Astrocyte (in vitro differentiated cells and primary cell): ENCODE measurements around the gene WDR1. TPM values are rescaled to one million over a fixed set of nuclear protein-coding genes. Genes with fewer than 3 reads are reported as not detected.

ENCODE experiments used
- DNase-seq: peaks from one replicate; pipeline ENCODE4 v3.0.0-alpha.2; 2010; ENCODE audit warnings: low read depth
- FAIRE-seq: peaks from 2 replicates; lab custom pipeline; 2011; peaks lifted over from hg19 to GRCh38; lab: Jason Lieb, UNC
- H2AFZ ChIP-seq: 2 replicates; pipeline ENCODE4 v1.6.0; 2012; ENCODE audit warnings: low read depth, low read length, inconsistent platforms
- H3K27ac ChIP-seq: 2 replicates; pipeline ENCODE4 v1.5.1; 2011; ENCODE audit warnings: low read depth, low read length, inconsistent platforms
- H3K27me3 ChIP-seq: 2 replicates; pipeline ENCODE4 v1.6.0; 2011; ENCODE audit warnings: low read length, inconsistent platforms; ENCODE audit not compliant: insufficient read depth
- H3K36me3 ChIP-seq: 2 replicates; pipeline ENCODE4 v1.5.1; 2011; ENCODE audit warnings: low read length, inconsistent platforms; ENCODE audit not compliant: insufficient read depth
- H3K4me1 ChIP-seq: 2 replicates; pipeline ENCODE4 v1.5.1; 2011; ENCODE audit warnings: low read length, inconsistent platforms; ENCODE audit not compliant: insufficient read depth
- H3K4me2 ChIP-seq: 2 replicates; pipeline ENCODE4 v1.6.0; 2012; ENCODE audit warnings: low read length, inconsistent platforms
- H3K4me3 ChIP-seq: 2 replicates; pipeline ENCODE4 v1.5.1; 2011; ENCODE audit warnings: low read depth, mild to moderate bottlenecking, low read length, inconsistent platforms; ENCODE audit not compliant: insufficient read depth
- H3K79me2 ChIP-seq: 2 replicates; pipeline ENCODE4 v1.6.0; 2012; ENCODE audit warnings: mild to moderate bottlenecking, low read length, inconsistent platforms; ENCODE audit not compliant: insufficient read depth
- H3K9ac ChIP-seq: 2 replicates; pipeline ENCODE4 v1.6.0; 2012; ENCODE audit warnings: mild to moderate bottlenecking, low read length, inconsistent platforms
- H3K9me3 ChIP-seq: 2 replicates; pipeline ENCODE4 v1.5.1; 2012; ENCODE audit warnings: low read depth, mild to moderate bottlenecking, low read length, inconsistent platforms; ENCODE audit not compliant: insufficient read depth
- H4K20me1 ChIP-seq: 2 replicates; pipeline ENCODE4 v1.6.0; 2012; ENCODE audit warnings: low read length, inconsistent platforms; ENCODE audit not compliant: insufficient read depth
- H3K27ac Mint-ChIP-seq: one replicate; pipeline ENCODE4 v1.8.0; 2021; ENCODE audit warnings: mild to moderate bottlenecking, mixed read lengths; ENCODE audit not compliant: unreplicated experiment
- H3K27me3 Mint-ChIP-seq: one replicate; pipeline ENCODE4 v1.8.0; 2021; ENCODE audit warnings: low read depth, mixed read lengths; ENCODE audit not compliant: unreplicated experiment
- H3K36me3 Mint-ChIP-seq: one replicate; pipeline ENCODE4 v1.8.0; 2021; ENCODE audit warnings: low read depth, mixed read lengths; ENCODE audit not compliant: unreplicated experiment
- H3K4me1 Mint-ChIP-seq: one replicate; pipeline ENCODE4 v1.8.0; 2021; ENCODE audit warnings: low read depth, mixed read lengths; ENCODE audit not compliant: unreplicated experiment
- H3K4me3 Mint-ChIP-seq: one replicate; pipeline ENCODE4 v1.8.0; 2021; ENCODE audit warnings: mild to moderate bottlenecking, moderate library complexity, mixed read lengths; ENCODE audit not compliant: unreplicated experiment
- H3K9me3 Mint-ChIP-seq: one replicate; pipeline ENCODE4 v1.8.0; 2021; ENCODE audit warnings: mild to moderate bottlenecking, mixed read lengths; ENCODE audit not compliant: unreplicated experiment
- EZH2 ChIP-seq: IDR thresholded peaks from 2 replicates; pipeline ENCODE4 v1.6.1; 2012; ENCODE audit warnings: mild to moderate bottlenecking, low read length, inconsistent platforms; ENCODE audit not compliant: insufficient read depth
- total RNA-seq: library from RNA; stranded (reverse); gene quantifications from 2 replicates; pipeline ENCODE4 v1.2.1, GENCODE V29; 2021
- TF ChIP-seq, protein P1 (sequence below): IDR thresholded peaks from 2 replicates; pipeline ENCODE4 v1.5.1; 2011; ENCODE audit warnings: low read depth, mild to moderate bottlenecking, inconsistent platforms, low read length, moderate library complexity; ENCODE audit not compliant: insufficient read depth

WDR1 gene
- total RNA-seq, 1 donor from 2014 or later, result 620 TPM

DNA sequence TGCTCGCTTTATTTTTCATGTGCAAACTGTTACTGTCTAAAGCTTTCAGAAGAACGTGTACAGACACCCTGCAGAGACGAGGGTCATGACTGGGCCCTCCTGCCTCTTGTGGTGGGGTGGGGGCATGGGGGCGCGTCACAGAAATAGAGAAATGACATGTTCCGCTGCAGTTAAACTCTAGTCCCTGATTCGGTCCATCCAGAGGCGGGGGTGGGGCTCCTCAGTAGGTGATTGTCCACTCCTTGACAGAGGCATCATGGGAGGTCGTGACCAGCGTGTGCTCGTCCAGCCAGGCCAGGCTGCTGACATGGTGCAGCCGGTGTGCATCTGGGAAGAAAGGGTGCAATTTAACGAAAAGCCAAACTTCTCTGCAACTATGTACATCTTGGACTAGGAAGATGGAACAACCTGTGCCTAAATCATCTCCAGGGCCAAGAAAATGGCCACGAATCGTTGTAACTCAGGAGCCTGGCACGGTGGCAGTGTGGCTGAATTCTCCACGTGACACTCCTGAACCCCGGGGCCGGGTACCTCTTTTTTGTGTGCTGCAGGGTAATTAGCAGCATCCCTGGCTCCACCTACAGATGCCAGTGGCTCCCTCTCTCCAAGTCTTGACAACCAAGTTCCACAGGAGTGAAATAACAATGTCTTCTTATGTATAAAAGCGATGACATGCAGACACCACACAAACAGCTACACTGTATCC, 41.3 kb downstream of the WDR1 start:
- H3K4me1 ChIP-seq, result peaks cover 18% of the 10 kb centered on the region
- no peak for DNase-seq
- H3K79me2 ChIP-seq, result peaks cover 48% of the 10 kb centered on the region
- H3K36me3 Mint-ChIP-seq, result peaks cover 20% of the 10 kb centered on the region
- no peak for FAIRE-seq
- no peak overlapping the region for H3K4me3 Mint-ChIP-seq
- H3K9ac ChIP-seq, result no peak overlapping the region
- peak overlapping the region; percentile 81 for H3K27ac Mint-ChIP-seq
- H3K4me2 ChIP-seq, result no peak overlapping the region
- peaks cover 88% of the 10 kb centered on the region for H4K20me1 ChIP-seq
- H3K4me1 Mint-ChIP-seq, result peaks cover 25% of the 10 kb centered on the region
- no peak for TF ChIP-seq EZH2
- TF ChIP-seq, protein P1, sequence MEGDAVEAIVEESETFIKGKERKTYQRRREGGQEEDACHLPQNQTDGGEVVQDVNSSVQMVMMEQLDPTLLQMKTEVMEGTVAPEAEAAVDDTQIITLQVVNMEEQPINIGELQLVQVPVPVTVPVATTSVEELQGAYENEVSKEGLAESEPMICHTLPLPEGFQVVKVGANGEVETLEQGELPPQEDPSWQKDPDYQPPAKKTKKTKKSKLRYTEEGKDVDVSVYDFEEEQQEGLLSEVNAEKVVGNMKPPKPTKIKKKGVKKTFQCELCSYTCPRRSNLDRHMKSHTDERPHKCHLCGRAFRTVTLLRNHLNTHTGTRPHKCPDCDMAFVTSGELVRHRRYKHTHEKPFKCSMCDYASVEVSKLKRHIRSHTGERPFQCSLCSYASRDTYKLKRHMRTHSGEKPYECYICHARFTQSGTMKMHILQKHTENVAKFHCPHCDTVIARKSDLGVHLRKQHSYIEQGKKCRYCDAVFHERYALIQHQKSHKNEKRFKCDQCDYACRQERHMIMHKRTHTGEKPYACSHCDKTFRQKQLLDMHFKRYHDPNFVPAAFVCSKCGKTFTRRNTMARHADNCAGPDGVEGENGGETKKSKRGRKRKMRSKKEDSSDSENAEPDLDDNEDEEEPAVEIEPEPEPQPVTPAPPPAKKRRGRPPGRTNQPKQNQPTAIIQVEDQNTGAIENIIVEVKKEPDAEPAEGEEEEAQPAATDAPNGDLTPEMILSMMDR, result no peak
- H2AFZ ChIP-seq, result no peak overlapping the region
- no peaks in the 10 kb centered on the region for H3K27me3 ChIP-seq
- peaks cover 87% of the 10 kb centered on the region for H3K36me3 ChIP-seq
- H3K27me3 Mint-ChIP-seq, result no peaks in the 10 kb centered on the region
- no peak overlapping the region for H3K27ac ChIP-seq
- no peaks in the 10 kb centered on the region for H3K9me3 ChIP-seq
- peaks cover 2% of the 10 kb centered on the region for H3K9me3 Mint-ChIP-seq
- H3K4me3 ChIP-seq, result no peak overlapping the region

DNA sequence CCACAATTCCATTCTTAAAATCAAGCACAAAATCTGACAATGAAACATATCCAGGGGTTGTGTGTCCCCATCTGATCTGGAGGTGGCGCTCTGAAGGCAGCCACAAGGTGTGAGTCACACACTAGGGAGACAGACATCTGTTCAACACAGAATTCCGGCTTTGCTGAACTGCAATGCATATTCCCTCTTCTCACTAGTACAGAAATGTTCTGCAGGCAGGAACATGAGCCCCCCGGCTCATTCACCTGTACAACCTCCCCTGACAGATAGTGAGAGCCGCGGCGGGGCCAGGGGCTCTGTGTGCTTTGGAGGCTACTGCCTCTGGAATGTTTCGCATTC, 41.9 kb downstream of the WDR1 start:
- peak; percentile 67 for FAIRE-seq
- peaks cover 25% of the 10 kb centered on the region for H3K4me1 Mint-ChIP-seq

More for the DNA sequence above, 41.9 kb downstream of the WDR1 start:
- Histone ChIP-seq H3K9me3 (no peaks in the 10 kb centered on the region), H3K4me2 (no peak overlapping the region), H3K4me1 (peaks cover 18% of the 10 kb centered on the region), H2AFZ (no peak overlapping the region), H3K9ac (no peak overlapping the region), H3K79me2 (peaks cover 43% of the 10 kb centered on the region), H4K20me1 (peaks cover 82% of the 10 kb centered on the region), H3K36me3 (peaks cover 81% of the 10 kb centered on the region), H3K27me3 (no peaks in the 10 kb centered on the region), H3K4me3 (no peak overlapping the region), H3K27ac (no peak overlapping the region)
- Mint-ChIP-seq H3K9me3 (peaks cover 2% of the 10 kb centered on the region), H3K4me3 (peak overlapping the region; percentile 65), H3K36me3 (peaks cover 20% of the 10 kb centered on the region), H3K27ac (peak overlapping the region; percentile 81), H3K27me3 (no peaks in the 10 kb centered on the region)
- TF ChIP-seq, protein P1, result peak; percentile 71
- TF ChIP-seq EZH2, result no peak
- peak; percentile 53 for DNase-seq
